A549 (cell line): ENCODE data around the gene NR5A2.
A peak's percentile ranks its signal among the peaks of the same experiment; 100 is the strongest.

Experiments
- BHLHE40 ChIP-seq: IDR thresholded peaks from 2 replicates; pipeline ENCODE4 v1.6.1; 2012; ENCODE audit warnings: low read depth, low read length, inconsistent platforms
- CBX8 ChIP-seq: fragments of 200-600 bp; sonication (generic); IDR thresholded peaks from 2 replicates; pipeline ENCODE4 v1.6.1; 2016
- CHD4 ChIP-seq: fragments of 200-600 bp; sonication (generic); IDR thresholded peaks from 2 replicates; pipeline ENCODE4 v1.6.1; 2016; ENCODE audit warnings: antibody characterized with exemption, mild to moderate bottlenecking, borderline replicate concordance
- EP300 ChIP-seq, 2 experiments: fragments of >200 bp; sonication (Bioruptor Twin); formaldehyde crosslinking; IDR thresholded peaks; 2 replicates in 1 of 2; 3 replicates in 1 of 2; pipeline ENCODE4 v1.6.1; 2016 to 2017
- FOSL2 ChIP-seq, 2 experiments: fragments of 450-650 bp in 1 of 2; fragments of >200 bp in 1 of 2; sonication (Bioruptor Twin) in 1 of 2; formaldehyde crosslinking; IDR thresholded peaks; 2 replicates each; pipeline versions ENCODE4 v1.5.0 to v1.6.1; 2016 to 2020; ENCODE audit warnings: mild to moderate bottlenecking in 1 of 2, moderate library complexity in 1 of 2
- HOXA7 ChIP-seq: fragments of 250-450 bp; sonication (Bioruptor Pico); IDR thresholded peaks from 2 replicates; pipeline ENCODE4 v1.5.0; 2020; ENCODE audit warnings: mild to moderate bottlenecking, moderate library complexity
- MAFK ChIP-seq: fragments of 450-650 bp; IDR thresholded peaks from 2 replicates; pipeline ENCODE4 v1.6.1; 2014; ENCODE audit not compliant: partially characterized antibody
- MYC ChIP-seq: IDR thresholded peaks from 2 replicates; pipeline ENCODE4 v1.6.1; 2012; ENCODE audit warnings: mild to moderate bottlenecking, inconsistent platforms, low read length, improper control_type of control experiment, borderline replicate concordance
- NFE2L2 ChIP-seq: fragments of 150-350 bp; conservative IDR thresholded peaks from 2 replicates; pipeline ENCODE4 v1.6.1; 2014; ENCODE audit warnings: low read length
- POLR2A ChIP-seq: IDR thresholded peaks from 2 replicates; pipeline ENCODE4 v1.6.1; 2012; ENCODE audit warnings: mild to moderate bottlenecking, low read length
- RFX5 ChIP-seq: fragments of 450-650 bp; IDR thresholded peaks from 2 replicates; pipeline ENCODE4 v1.7.1; 2014; ENCODE audit warnings: antibody characterized with exemption, mild to moderate bottlenecking, moderate library complexity
- ZC3H11A ChIP-seq: fragments of 450-650 bp; IDR thresholded peaks from 2 replicates; pipeline ENCODE4 v1.6.1; 2014; ENCODE audit warnings: antibody characterized with exemption, mild to moderate bottlenecking
- TF ChIP-seq, protein P1 (sequence below): fragments of >200 bp; sonication (Bioruptor Twin); formaldehyde crosslinking; IDR thresholded peaks from 3 replicates; pipeline ENCODE4 v1.5.1; 2016
- TF ChIP-seq, protein P2 (sequence below): IDR thresholded peaks from 2 replicates; pipeline ENCODE4 v1.6.1; 2012

DNA sequence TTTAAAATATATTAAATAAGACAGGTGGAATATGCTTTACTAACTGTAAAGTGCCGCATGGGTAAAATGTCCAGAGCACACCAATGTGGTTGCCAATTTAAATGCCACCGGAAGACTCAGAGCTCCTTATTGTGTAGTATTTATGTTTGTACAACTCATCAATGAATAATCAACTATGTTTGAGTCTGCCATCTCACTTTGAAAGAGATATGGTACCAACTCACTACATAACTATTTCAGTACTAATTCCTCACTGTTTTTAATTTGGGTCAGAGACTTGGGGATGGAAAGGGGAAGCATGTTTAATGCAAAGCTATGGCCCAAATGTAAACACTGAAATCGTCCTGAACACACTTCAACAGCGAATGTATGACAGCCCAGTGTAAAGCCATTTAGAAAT is 144.8 kb downstream of the NR5A2 start:
- TF ChIP-seq, protein P1, sequence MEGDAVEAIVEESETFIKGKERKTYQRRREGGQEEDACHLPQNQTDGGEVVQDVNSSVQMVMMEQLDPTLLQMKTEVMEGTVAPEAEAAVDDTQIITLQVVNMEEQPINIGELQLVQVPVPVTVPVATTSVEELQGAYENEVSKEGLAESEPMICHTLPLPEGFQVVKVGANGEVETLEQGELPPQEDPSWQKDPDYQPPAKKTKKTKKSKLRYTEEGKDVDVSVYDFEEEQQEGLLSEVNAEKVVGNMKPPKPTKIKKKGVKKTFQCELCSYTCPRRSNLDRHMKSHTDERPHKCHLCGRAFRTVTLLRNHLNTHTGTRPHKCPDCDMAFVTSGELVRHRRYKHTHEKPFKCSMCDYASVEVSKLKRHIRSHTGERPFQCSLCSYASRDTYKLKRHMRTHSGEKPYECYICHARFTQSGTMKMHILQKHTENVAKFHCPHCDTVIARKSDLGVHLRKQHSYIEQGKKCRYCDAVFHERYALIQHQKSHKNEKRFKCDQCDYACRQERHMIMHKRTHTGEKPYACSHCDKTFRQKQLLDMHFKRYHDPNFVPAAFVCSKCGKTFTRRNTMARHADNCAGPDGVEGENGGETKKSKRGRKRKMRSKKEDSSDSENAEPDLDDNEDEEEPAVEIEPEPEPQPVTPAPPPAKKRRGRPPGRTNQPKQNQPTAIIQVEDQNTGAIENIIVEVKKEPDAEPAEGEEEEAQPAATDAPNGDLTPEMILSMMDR: no peak
- no peak for TF ChIP-seq BHLHE40
- no peak for TF ChIP-seq POLR2A
- no peak for TF ChIP-seq RFX5
- TF ChIP-seq MYC: no peak
- TF ChIP-seq ZC3H11A: no peak
- TF ChIP-seq HOXA7 (CRISPR knock-in tag): no peak
- no peak for TF ChIP-seq MAFK
- TF ChIP-seq FOSL2 (IDR thresholded peaks at IDR 0.05): no peak
- TF ChIP-seq FOSL2 (CRISPR knock-in tag; IDR thresholded peaks at IDR 0.05): no peak
- TF ChIP-seq NFE2L2: no peak
- no peak for TF ChIP-seq CBX8
- TF ChIP-seq EP300 (IDR thresholded peaks at IDR 0.05): no peak
- TF ChIP-seq CHD4: no peak
- TF ChIP-seq, protein P2, sequence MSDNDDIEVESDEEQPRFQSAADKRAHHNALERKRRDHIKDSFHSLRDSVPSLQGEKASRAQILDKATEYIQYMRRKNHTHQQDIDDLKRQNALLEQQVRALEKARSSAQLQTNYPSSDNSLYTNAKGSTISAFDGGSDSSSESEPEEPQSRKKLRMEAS: peak; percentile 11; the same call in 1 of the 2 replicates
